GM18909 (cell line): Measurements from ENCODE around the gene CHST15.

Experiments used
- ATAC-seq: cut with Tn5 transposase; IDR thresholded peaks from one replicate; pipeline ENCODE4 v1.9.1; 2021; ENCODE audit warnings: mild to moderate bottlenecking; ENCODE audit not compliant: unreplicated experiment, poor library complexity

CHST15 gene

DNA sequence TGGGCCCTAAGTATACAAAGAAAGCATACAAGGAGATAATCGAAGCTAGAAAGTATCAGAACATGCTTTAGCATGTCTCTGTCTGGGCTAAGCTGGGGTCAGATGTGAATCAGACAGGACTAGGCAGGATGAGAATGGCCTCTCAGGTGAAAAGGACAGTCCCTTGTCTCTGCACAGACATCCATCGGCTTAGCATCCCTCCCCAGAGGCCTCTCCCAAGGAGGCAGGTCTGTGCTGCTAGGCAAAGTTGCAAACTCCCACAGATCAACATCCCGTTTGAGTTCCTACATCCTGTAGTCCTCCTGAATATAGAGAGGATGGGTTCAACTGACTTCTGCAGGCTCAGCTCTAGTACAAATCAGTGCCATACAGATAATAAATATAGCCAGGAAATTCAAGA lies 24.5 kb downstream of the CHST15 start:
- ATAC-seq, result no peak

- ATAC-seq, result no peak
Measured at GRCh38 chr10:124067825-124068400, 25.5 kb downstream of the CHST15 start.

GRCh38 chr10:124066781-124067714 lies 26.4 kb downstream of the CHST15 start:
- ATAC-seq, result no peak

GRCh38 chr10:124066126-124066700 lies 27.2 kb downstream of the CHST15 start:
- no peak for ATAC-seq

DNA sequence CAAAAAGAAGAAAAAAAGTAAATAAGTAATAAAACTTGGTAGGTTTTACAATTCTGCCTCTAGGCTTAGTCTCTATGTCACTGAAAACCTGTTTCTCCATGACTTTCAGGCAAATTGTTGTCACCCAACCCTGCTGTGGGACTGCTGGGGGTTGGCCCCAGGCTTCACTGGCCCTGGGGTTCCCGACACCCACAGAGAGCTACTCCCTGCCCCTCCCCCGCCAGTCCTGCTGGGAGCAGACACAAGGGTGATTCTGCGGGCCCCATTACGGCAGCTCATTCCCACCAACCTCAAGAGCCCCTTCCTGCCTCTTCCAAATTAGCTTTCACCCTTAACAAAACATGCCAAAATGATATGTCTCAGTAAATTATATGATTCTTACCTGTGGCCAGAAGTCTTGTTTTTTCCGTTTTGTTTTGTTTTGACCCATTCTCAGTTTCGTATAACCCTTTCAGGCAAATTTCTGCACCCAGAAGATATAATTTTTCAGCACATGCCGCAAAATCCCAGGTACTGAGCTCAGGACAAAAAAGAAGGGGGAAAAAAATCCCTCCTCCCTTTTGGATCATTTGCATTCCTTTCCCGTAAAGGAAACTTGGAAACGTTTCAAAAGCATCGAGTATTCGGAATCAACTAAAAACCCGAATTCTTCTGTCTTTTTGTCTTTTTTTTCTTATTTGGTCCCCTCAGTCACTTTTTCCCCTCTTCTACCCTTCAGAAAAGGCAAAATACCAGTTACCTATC lies 27.8 kb downstream of the CHST15 start:
- ATAC-seq, result no peak

DNA sequence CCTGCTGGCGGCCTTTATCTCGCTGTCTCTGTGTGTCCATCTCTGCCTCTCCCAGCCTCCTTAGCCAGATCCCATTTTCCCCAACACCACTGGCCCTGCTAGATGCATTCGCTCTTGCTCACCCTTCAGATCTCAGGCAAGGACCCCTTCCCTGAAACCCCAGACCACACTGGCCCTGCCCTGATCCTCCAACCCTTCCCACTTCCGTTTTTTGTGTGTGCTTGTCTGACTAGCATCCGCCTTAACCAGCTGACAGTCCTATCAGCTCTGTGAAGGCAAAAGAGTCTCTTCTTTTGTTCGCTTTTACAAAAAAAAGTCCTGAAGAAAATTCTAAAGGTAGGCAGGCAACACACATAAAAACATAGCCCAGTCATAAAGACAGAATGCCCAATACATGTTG lies 28.7 kb downstream of the CHST15 start:
- no peak for ATAC-seq

GRCh38 chr10:124063750-124064603 lies 29.4 kb downstream of the CHST15 start:
- ATAC-seq, result no peak

GRCh38 chr10:124062390-124062789 lies 31.0 kb downstream of the CHST15 start:
- ATAC-seq, result no peak

- ATAC-seq, result no peak
Measured at GRCh38 chr10:124061030-124061429, 32.4 kb downstream of the CHST15 start.

DNA sequence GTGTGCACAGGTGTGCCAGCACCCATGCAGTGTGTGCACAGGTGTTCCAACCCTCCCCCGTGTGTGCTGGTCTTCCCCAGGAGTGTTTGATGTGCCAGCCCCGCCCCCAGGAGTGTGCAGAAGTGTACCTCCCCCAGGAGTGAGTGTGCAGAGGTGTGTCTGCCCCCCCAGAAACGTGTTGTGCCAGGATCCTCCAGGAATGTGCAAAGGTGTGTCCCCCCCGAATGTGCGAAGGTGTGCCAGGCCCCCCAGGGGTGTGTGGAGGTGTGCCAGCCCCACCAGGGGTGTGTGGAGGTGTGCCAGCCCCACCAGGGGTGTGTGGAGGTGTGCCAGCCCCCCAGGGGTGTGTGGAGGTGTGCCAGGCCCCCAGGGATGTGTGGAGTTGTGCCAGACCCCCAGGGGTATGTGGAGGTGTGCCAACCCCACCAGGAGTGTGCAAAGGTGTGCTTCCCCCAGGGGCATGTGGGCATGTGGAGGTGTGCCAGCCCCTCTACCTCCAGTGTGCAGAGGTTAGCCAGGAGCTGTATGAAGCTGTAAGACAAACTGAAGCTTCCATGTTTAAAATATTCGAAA lies 33.2 kb downstream of the CHST15 start:
- ATAC-seq, result no peak

DNA sequence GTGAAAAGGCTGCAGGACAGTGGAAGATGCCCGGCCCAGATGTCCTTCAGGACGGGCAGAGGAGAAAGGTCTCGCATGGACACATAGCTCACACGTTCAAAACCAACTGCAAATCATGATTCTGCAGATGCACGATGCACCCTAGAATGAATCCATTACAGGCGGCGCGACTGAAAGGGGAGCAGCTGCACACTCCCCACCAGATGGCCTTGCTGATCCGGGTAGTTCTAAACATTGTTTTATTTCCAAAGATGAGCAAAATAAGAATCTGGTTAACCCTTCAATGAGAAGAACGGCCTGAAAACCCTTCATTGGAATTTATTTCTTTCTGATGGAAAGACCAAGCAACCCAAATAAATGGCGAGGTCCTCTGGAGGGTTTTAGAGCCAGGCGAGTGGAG lies 33.8 kb downstream of the CHST15 start:
- ATAC-seq, result no peak

DNA sequence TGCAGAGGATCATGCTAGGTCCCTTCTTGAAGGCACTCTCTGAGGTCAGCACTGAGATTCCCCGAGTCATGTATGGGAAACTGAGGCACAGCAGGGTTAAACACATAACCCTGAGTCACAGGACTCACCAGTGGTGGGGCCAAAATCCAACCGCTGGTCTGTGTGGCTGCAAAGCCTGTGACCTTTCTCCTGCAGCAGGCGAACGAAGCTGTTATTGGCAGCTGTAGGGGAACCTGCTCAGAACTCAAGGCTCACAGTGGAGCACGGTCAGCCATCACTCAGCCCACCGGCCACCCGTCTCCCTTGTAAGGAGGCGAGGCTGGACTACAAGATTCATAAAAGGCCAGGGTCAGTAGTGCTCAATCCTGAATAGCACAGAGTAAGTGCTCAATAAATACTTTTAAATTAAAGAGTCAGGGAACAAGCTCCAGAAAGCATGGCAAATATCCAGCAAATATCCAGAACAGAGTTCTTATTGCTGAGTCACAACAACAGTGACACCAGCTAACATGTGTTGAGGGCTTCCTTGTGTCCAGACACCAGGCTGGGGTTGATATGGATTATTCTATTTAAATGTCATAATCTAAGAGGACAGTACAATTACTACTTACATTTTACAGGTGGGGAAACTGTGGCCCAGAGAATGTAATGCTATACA lies 34.9 kb downstream of the CHST15 start:
- ATAC-seq, result no peak

GRCh38 chr10:124057601-124058000 lies 35.8 kb downstream of the CHST15 start:
- ATAC-seq, result no peak

DNA sequence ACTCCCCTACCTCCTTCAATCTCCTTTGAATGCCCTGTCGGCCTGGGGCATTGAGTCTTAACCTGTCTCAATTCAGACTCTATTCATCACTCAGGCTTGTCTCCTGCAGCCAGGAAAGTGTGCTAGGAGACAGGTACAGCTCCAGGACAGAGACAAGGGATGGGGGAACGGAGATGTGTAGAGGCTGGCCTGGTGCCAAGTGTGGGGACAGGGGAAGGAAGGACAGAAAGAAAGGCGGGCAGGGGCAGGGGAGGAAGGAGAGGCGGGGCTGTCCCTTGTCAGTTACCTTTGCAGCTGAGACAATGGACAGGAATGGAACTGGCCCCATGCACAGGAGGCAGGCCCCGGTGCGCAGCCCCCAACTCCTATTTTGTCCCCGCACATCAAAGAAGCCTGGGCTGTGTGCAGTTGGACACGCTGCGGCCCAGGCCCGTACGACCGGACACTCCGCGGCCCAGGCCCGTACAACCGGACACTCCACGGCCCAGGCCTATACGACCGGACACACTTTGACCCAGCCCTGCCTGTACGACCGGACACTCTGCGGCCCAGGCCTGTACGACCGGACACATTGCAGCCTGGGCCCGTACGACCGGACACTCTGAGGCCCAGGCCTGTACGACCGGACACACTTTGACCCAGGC lies 36.9 kb downstream of the CHST15 start:
- no peak for ATAC-seq

GRCh38 chr10:124053971-124054370 lies 39.4 kb downstream of the CHST15 start:
- no peak for ATAC-seq

DNA sequence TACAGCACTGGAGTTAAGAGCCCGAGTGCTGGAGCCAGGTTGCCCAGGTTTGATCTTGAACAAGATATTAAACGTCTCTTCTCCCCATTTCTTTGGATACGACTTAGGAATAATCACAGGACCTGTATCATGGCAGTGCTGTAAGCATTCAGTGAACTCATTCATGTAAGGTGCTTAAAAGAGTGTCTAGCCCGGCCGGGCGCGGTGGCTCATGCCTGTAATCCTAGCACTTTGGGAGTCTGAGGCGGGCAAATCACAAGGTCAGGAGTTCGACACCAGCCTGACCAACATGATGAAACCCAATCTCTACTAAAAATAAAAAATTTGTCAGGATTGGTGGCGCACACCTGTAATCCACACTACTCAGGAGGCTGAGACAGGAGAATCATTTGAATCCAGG lies 40.8 kb downstream of the CHST15 start:
- ATAC-seq, result no peak

- no peak for ATAC-seq
Measured at GRCh38 chr10:124050021-124051015, 43.1 kb downstream of the CHST15 start.
